HG03520 (cell line): ENCODE measurements around the gene ANKRD13C.

Experiments used
- ATAC-seq: cut with Tn5 transposase; IDR thresholded peaks from one replicate; pipeline ENCODE4 v1.9.1; 2021; ENCODE audit warnings: mild to moderate bottlenecking, moderate library complexity; ENCODE audit not compliant: unreplicated experiment

ANKRD13C gene

DNA sequence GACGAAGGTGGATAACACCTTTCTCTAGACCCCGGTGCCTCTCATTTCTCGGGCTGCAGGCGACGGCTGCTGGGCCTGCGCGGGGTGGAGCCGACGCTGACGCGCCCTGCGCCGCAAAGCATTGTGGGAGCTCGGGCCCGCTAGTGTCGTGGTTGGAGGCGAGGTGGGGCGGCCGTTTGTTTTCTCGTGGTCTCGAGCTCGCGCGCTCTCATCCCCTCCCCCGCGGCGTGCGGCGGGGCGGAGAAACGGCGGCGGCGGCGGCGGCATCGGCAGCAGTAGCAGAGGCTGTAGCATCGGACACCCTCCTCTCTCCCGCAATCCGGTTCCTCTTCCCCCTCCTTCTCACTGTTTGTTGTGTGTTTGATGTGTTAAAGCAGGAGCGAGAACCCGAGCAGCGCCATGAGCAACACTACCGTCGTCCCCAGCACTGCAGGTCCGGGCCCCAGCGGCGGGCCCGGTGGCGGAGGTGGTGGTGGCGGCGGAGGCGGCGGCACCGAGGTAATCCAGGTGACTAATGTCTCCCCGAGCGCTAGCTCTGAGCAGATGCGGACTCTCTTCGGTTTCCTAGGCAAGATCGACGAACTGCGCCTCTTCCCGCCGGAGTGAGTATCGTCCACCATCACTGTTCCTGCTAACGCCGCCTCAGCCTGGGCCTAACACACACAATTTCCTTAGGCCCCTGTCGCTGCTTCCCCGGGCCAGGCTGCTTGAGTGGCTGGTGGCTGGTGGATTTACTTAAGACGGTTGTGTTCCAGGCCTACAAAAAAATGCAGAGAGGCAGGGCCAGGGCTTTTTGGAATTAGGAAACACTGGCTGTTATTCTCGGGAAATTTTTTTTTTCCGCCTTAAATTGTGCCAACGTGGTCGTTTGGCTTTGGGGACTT is 133.0 kb downstream of the ANKRD13C start, which contains the start of gene SRSF11:
SRSF11 (plus strand) TSS at position 143 of the 884 bp plus-strand sequence; CDS start at position 400, 257 bp downstream.
- peak; percentile 90 for ATAC-seq

DNA sequence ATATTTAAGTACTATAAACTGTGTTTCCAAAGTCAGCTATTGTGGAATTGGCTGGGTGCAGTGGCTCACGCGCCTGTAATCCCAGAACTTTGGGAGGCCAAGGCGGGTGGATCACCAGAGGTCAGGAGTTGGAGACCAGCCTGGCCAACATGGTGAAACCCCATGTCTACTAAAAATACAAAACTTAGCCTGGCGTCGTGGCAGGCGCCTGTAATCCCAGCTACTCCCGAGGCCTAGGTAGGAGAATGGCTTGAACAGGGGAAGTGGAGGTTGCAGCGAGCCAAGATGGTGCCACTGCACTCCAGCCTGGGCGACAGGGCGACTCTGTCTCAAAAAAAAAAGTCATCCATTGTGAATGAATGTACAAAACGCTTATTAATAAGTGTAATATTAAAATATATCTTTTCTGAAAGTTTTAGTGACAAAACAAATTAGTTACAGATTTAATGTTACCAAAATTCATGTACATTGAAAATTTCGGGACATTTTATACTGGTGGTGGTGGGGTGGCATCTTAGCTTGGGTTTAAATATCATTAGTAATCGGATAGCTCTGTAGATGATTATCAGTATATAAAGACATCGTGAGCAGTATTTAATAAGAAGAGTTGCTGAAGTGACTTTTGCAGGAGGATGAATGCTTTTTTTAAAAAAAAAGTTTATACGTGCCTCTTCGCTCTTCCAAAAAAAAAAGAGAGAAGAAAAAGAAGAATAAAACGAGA is 133.8 kb downstream of the ANKRD13C start:
- ATAC-seq: peak; percentile 7

DNA sequence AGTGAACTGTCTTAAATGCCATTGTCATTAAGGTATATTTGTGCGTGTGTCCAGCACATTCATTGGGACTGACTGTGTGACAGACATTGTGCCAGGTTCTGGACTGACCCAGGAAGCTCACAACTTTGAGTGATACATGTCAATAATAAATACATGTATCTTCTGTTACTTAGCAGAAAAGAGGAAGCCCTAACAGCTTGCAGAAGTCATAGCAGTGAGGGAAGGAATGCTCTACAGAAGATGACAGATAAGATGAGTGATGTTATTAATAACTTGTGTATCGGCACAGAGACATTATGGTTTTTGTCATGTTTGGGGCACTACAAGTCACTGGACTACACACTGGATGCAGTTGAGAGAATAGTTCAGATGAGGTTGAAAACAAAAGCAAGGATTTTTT is 134.5 kb downstream of the ANKRD13C start:
- ATAC-seq: no peak

GRCh38 chr1:70211541-70211940 is 143.0 kb downstream of the ANKRD13C start:
- ATAC-seq: no peak

DNA sequence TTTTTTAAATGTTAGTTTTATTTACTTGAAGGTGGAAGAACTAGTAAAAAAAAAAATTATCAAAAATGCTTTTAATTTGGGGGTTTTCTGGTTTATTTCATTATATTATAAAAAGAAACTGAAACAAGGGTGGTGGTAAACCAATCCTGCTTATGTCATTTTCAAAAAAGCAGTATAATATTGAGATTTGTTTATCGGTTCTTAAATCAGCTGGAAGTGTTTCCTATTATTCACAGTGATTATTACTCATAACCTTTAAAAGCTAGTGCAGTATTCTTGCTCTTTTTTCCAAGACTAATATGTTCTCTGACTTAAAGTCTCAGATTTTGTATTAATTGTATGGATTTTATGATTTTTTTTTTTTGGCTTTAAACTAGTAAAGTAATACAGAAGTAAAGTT is 143.7 kb downstream of the ANKRD13C start:
- ATAC-seq: no peak
